RWPE2 (cell line): ENCODE results near the gene HAGHL.

Experiments used
- ATAC-seq: fragments of 200-7000 bp; cut with Tn5 transposase; 3 replicates; pipeline ENCODE4 v1.9.1; 2021; ENCODE audit warnings: low read depth
- DNase-seq: peaks from one replicate; pipeline ENCODE4 v3.0.0-alpha.2; 2020; ENCODE audit warnings: low spot score
- H3K27ac ChIP-seq: fragments of 450-650 bp; 2 replicates; pipeline ENCODE4 v1.5.1; 2017; ENCODE audit warnings: mild to moderate bottlenecking; ENCODE audit not compliant: poor library complexity, severe bottlenecking
- H3K27me3 ChIP-seq: fragments of 250-450 bp; sonication (Bioruptor Pico); 2 replicates; pipeline ENCODE4 v1.5.1; 2021; ENCODE audit warnings: mild to moderate bottlenecking, moderate library complexity; ENCODE audit not compliant: insufficient read depth, poor library complexity, severe bottlenecking
- H3K36me3 ChIP-seq: fragments of 250-450 bp; sonication (Bioruptor Pico); 2 replicates; pipeline ENCODE4 v1.5.1; 2020; ENCODE audit warnings: low read depth, mild to moderate bottlenecking, moderate library complexity
- H3K4me1 ChIP-seq: fragments of 250-450 bp; sonication (Bioruptor Pico); 2 replicates; pipeline ENCODE4 v1.5.1; 2021; ENCODE audit warnings: mild to moderate bottlenecking, moderate library complexity; ENCODE audit not compliant: insufficient read depth, poor library complexity, severe bottlenecking
- H3K4me3 ChIP-seq: fragments of 250-450 bp; sonication (Bioruptor Pico); 2 replicates; pipeline ENCODE4 v1.5.1; 2021; ENCODE audit warnings: mild to moderate bottlenecking, moderate library complexity; ENCODE audit not compliant: severe bottlenecking
- H3K9me3 ChIP-seq: fragments of 250-450 bp; sonication (Bioruptor Pico); 2 replicates; pipeline ENCODE4 v1.5.1; 2021; ENCODE audit warnings: mild to moderate bottlenecking, moderate library complexity; ENCODE audit not compliant: severe bottlenecking
- CTCF ChIP-seq: fragments of 450-650 bp; IDR thresholded peaks from one replicate; pipeline ENCODE4 v1.5.1; 2017; ENCODE audit warnings: mild to moderate bottlenecking, moderate library complexity; ENCODE audit not compliant: poor library complexity, severe bottlenecking

HAGHL gene

GRCh38 chr16:718389-718788 lies 8.5 kb upstream of the HAGHL start:
- Histone ChIP-seq H3K27ac (no peak overlapping the region), H3K27me3 (no peaks in the 10 kb centered on the region), H3K4me1 (peaks cover 12% of the 10 kb centered on the region), H3K4me3 (no peak overlapping the region), H3K9me3 (no peaks in the 10 kb centered on the region), H3K36me3 (peaks cover 7% of the 10 kb centered on the region; the same call in 1 of the 2 replicates)
- DNase-seq = no peak
- no peak for TF ChIP-seq CTCF
- no peak for ATAC-seq

GRCh38 chr16:718922-719321 lies 8.0 kb upstream of the HAGHL start:
- no peak overlapping the region for H3K4me3 ChIP-seq
- H3K36me3 ChIP-seq = peaks cover 7% of the 10 kb centered on the region; the same call in 1 of the 2 replicates
- TF ChIP-seq CTCF = no peak
- no peak overlapping the region for H3K27ac ChIP-seq
- no peak for DNase-seq
- H3K9me3 ChIP-seq = no peaks in the 10 kb centered on the region
- no peak for ATAC-seq
- peaks cover 11% of the 10 kb centered on the region for H3K4me1 ChIP-seq
- no peaks in the 10 kb centered on the region for H3K27me3 ChIP-seq

GRCh38 chr16:719815-720446 lies 7.0 kb upstream of the HAGHL start:
- Histone ChIP-seq H3K27ac (peak overlapping the region; percentile 85), H3K27me3 (no peaks in the 10 kb centered on the region), H3K36me3 (peaks cover 7% of the 10 kb centered on the region; the same call in 1 of the 2 replicates), H3K4me3 (peak overlapping the region; percentile 73), H3K4me1 (peaks cover 3% of the 10 kb centered on the region), H3K9me3 (no peaks in the 10 kb centered on the region)
- peak; percentile 15 for TF ChIP-seq CTCF
- peak; percentile 23 for ATAC-seq
- DNase-seq = no peak

GRCh38 chr16:720447-720989 lies 6.4 kb upstream of the HAGHL start:
- Histone ChIP-seq H3K27me3 (no peaks in the 10 kb centered on the region), H3K27ac (peak overlapping the region; percentile 85), H3K4me3 (peak overlapping the region; percentile 73), H3K9me3 (no peaks in the 10 kb centered on the region), H3K36me3 (peaks cover 7% of the 10 kb centered on the region; the same call in 1 of the 2 replicates), H3K4me1 (peaks cover 3% of the 10 kb centered on the region)
- ATAC-seq = peak; percentile 20
- no peak for DNase-seq
- peak; percentile 15 for TF ChIP-seq CTCF
